OCI-LY7 (cell line): ENCODE results near the gene PTGES3.

Experiments used
- CTCF ChIP-seq: fragments of 200-600 bp; sonication (generic); conservative IDR thresholded peaks from 2 replicates; pipeline ENCODE4 v1.5.1; 2014; ENCODE audit warnings: mild to moderate bottlenecking, antibody characterized with exemption, low read length, moderate library complexity, mixed read lengths
- EZH2phosphoT487 ChIP-seq: fragments of 200-600 bp; sonication (generic); IDR thresholded peaks from 2 replicates; pipeline ENCODE4 v1.6.1; 2018; ENCODE audit warnings: low read depth, borderline replicate concordance, mild to moderate bottlenecking, mixed run types, antibody characterized with exemption, low read length, moderate library complexity, mixed read lengths

- TF ChIP-seq CTCF: no peak
- TF ChIP-seq EZH2phosphoT487: no peak
Observed at GRCh38 chr12:56629459-56630179, 58.5 kb downstream of the PTGES3 start.
